Measurements from ENCODE around the gene SORL1. TPM values are rescaled to one million over a fixed set of nuclear protein-coding genes. Genes with fewer than 3 reads are reported as not detected.
"Not testable (repeated sequence)": the region's sequence is repeated elsewhere in the genome, so short reads cannot be mapped to it uniquely, and the experiment has no call there.

SORL1 gene
- total and polyA plus RNA-seq, 2 experiments from 2014 or later, result 0.26 to 0.54 TPM

DNA sequence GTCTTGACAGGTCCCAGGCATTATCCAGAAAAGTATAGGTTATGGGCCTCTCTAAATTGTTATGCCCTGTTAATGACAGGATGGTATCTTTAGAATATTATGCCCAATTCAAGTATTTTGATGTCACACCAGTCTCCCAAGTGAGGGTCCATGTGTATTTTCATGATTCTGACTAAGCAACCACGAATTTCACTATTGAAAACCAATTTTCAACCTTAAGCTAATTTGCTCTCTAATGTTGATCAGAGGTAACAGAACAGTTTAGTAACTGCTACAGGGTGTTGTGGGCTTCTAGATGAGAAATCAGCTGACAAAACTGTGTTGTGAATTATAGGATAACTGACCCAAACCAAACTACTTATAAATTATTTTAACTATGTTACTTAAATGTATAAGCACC lies 48.6 kb downstream of the SORL1 start:
- H3K4me1 ChIP-seq (ENCODE audit: insufficient read depth), result no peaks in the 10 kb centered on the region
- H3K36me3 ChIP-seq (ENCODE audit: low read depth), result no peaks in the 10 kb centered on the region
- H3K27ac ChIP-seq, result no peak overlapping the region
- H3K9me2 ChIP-seq (ENCODE audit: insufficient read depth), result no peaks in the 10 kb centered on the region
- no peak for DNase-seq
- no peak overlapping the region for H3K4me2 ChIP-seq (ENCODE audit: unreplicated experiment)
- no peak for TF ChIP-seq EZH2 (IDR thresholded peaks at IDR 0.05; ENCODE audit: insufficient read depth, poor library complexity, severe bottlenecking)
- TF ChIP-seq EZH2phosphoT487 (IDR thresholded peaks at IDR 0.05; ENCODE audit: insufficient read depth, low read depth), result no peak
- H3F3A ChIP-seq (ENCODE audit: insufficient read depth), result no peaks in the 10 kb centered on the region
- H3K27me3 ChIP-seq (replicated peaks; ENCODE audit: insufficient read depth), result peaks cover 4% of the 10 kb centered on the region; the same call in 1 of the 2 replicates
- no peaks in the 10 kb centered on the region for H3K9me3 ChIP-seq (ENCODE audit: low read depth)
- no peak overlapping the region for H3K4me3 ChIP-seq
- no peaks in the 10 kb centered on the region for H3K79me2 ChIP-seq (ENCODE audit: insufficient read depth)
- no peaks in the 10 kb centered on the region for H4K20me1 ChIP-seq (ENCODE audit: insufficient read depth)
- H2AFZ ChIP-seq, result no peak overlapping the region
- in situ Hi-C loops (cut with MboI), result no loop called here
- H3K9ac ChIP-seq, result no peak overlapping the region
- 17 to 20% methylated on average over 1 of the region's 1 CpG for WGBS, 2 experiments (ENCODE audit: low coverage in 1 of 2, low lambda C conversion rate in 2 of 2, missing lambda C conversion rate in 2 of 2)

GRCh38 chr11:121503051-121503450 lies 50.9 kb downstream of the SORL1 start:
- no peak for DNase-seq
- Histone ChIP-seq H3K4me3 (no peak overlapping the region), H3K27me3 (replicated peaks; ENCODE audit: insufficient read depth) (0 out of 2 replicates have a peak, but pooled peaks cover 11% of the 10 kb centered on the region), H3K27ac (no peak overlapping the region), H4K20me1 (ENCODE audit: insufficient read depth) (no peaks in the 10 kb centered on the region), H3K9me3 (ENCODE audit: low read depth) (no peaks in the 10 kb centered on the region), H2AFZ (no peak overlapping the region), H3K9me2 (ENCODE audit: insufficient read depth) (no peaks in the 10 kb centered on the region), H3K4me2 (ENCODE audit: unreplicated experiment) (no peak overlapping the region), H3K4me1 (ENCODE audit: insufficient read depth) (no peaks in the 10 kb centered on the region), H3K79me2 (ENCODE audit: insufficient read depth) (no peaks in the 10 kb centered on the region), H3K36me3 (ENCODE audit: low read depth) (no peaks in the 10 kb centered on the region), H3F3A (ENCODE audit: insufficient read depth) (no peaks in the 10 kb centered on the region), H3K9ac (no peak overlapping the region)
- in situ Hi-C loops (cut with MboI), result no loop called here
- WGBS, 2 experiments (ENCODE audit: low coverage in 1 of 2, low lambda C conversion rate in 2 of 2, missing lambda C conversion rate in 2 of 2), result 30 to 41% methylated on average over 3 of the region's 3 CpGs
- TF ChIP-seq EZH2phosphoT487 (IDR thresholded peaks at IDR 0.05; ENCODE audit: insufficient read depth, low read depth) (no peak), EZH2 (IDR thresholded peaks at IDR 0.05; ENCODE audit: insufficient read depth, poor library complexity, severe bottlenecking) (no peak)

DNA sequence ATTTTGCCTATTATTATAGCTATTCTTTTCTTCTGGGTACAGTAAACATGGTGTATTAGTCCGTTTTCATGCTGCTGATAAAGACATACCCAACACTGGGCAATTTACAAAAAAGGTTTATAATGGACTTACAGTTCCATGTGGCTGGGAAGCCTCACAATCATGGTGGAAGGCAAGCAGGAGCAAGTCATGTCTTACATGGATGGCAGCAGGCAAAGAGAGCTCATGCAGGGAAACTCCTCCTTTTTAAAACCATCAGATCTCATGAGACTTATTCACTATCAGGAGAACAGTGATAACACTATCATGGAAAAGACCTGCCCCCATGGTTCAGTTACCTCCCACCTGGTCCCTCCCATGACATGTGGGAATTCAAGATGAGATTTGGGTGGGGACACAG lies 54.1 kb downstream of the SORL1 start:
- H3K9ac ChIP-seq; H2AFZ ChIP-seq; H3K9me3 ChIP-seq (ENCODE audit: low read depth); H3K79me2 ChIP-seq (ENCODE audit: insufficient read depth); H3K27ac ChIP-seq; DNase-seq; H3K4me2 ChIP-seq (ENCODE audit: unreplicated experiment); H3K4me1 ChIP-seq (ENCODE audit: insufficient read depth); in situ Hi-C loops (cut with MboI); H3K9me2 ChIP-seq (ENCODE audit: insufficient read depth); H3K4me3 ChIP-seq; H3K36me3 ChIP-seq (ENCODE audit: low read depth); H4K20me1 ChIP-seq (ENCODE audit: insufficient read depth); H3F3A ChIP-seq (ENCODE audit: insufficient read depth): not testable (repeated sequence)
- WGBS, 2 experiments (ENCODE audit: low coverage in 1 of 2, low lambda C conversion rate in 2 of 2, missing lambda C conversion rate in 2 of 2), result 27 to 32% methylated on average over 1 of the region's 1 CpG
- H3K27me3 ChIP-seq (replicated peaks; ENCODE audit: insufficient read depth), result peaks cover 28% of the 10 kb centered on the region; the same call in 1 of the 2 replicates

DNA sequence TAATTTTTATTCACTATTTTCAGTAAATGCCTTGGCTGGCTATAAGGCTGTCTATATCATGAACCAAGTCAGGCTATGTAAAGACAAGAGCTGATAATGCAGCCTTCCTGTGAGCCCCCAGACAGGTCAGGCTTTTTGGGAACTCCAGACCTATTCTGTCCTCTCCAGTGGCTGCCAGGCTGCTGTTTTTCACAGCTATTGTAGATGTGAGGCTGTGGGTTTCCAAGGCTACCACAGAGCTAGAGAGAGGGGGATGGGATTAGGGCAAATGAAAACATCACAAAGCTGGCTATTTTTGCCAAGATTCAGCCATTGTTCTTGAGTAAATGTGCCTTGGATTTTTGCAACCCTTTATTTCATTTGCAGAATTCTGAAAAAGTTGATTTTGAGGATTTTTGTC lies 56.3 kb downstream of the SORL1 start:
- peaks cover 44% of the 10 kb centered on the region for H3K27me3 ChIP-seq (replicated peaks; ENCODE audit: insufficient read depth)
- no peaks in the 10 kb centered on the region for H3K36me3 ChIP-seq (ENCODE audit: low read depth)
- H2AFZ ChIP-seq, result no peak overlapping the region
- in situ Hi-C loops (cut with MboI), result no loop called here
- no peaks in the 10 kb centered on the region for H3K9me2 ChIP-seq (ENCODE audit: insufficient read depth)
- H3K9me3 ChIP-seq (ENCODE audit: low read depth), result no peaks in the 10 kb centered on the region
- no peaks in the 10 kb centered on the region for H3K79me2 ChIP-seq (ENCODE audit: insufficient read depth)
- H3F3A ChIP-seq (ENCODE audit: insufficient read depth), result no peaks in the 10 kb centered on the region
- H4K20me1 ChIP-seq (ENCODE audit: insufficient read depth), result no peaks in the 10 kb centered on the region
- no peak overlapping the region for H3K9ac ChIP-seq
- no peaks in the 10 kb centered on the region for H3K4me1 ChIP-seq (ENCODE audit: insufficient read depth)
- no peak overlapping the region for H3K4me2 ChIP-seq (ENCODE audit: unreplicated experiment)
- TF ChIP-seq EZH2phosphoT487 (IDR thresholded peaks at IDR 0.05; ENCODE audit: insufficient read depth, low read depth) (no peak), EZH2 (IDR thresholded peaks at IDR 0.05; ENCODE audit: insufficient read depth, poor library complexity, severe bottlenecking) (no peak)
- H3K27ac ChIP-seq, result no peak overlapping the region
- H3K4me3 ChIP-seq, result no peak overlapping the region
- DNase-seq, result no peak

- no peaks in the 10 kb centered on the region for H3K36me3 ChIP-seq (ENCODE audit: low read depth)
- no peak overlapping the region for H3K9ac ChIP-seq
- no peak for DNase-seq
- H4K20me1 ChIP-seq (ENCODE audit: insufficient read depth), result no peaks in the 10 kb centered on the region
- H3K79me2 ChIP-seq (ENCODE audit: insufficient read depth), result no peaks in the 10 kb centered on the region
- H3F3A ChIP-seq (ENCODE audit: insufficient read depth), result no peaks in the 10 kb centered on the region
- TF ChIP-seq EZH2 (IDR thresholded peaks at IDR 0.05; ENCODE audit: insufficient read depth, poor library complexity, severe bottlenecking) (no peak), EZH2phosphoT487 (IDR thresholded peaks at IDR 0.05; ENCODE audit: insufficient read depth, low read depth) (no peak)
- H3K4me2 ChIP-seq (ENCODE audit: unreplicated experiment), result no peak overlapping the region
- H3K27me3 ChIP-seq (replicated peaks; ENCODE audit: insufficient read depth), result peaks cover 57% of the 10 kb centered on the region
- in situ Hi-C loops (cut with MboI), result no loop called here
- no peak overlapping the region for H2AFZ ChIP-seq
- 58% methylated on average over 2 of the region's 2 CpGs for WGBS, 2 experiments (ENCODE audit: low coverage in 1 of 2, low lambda C conversion rate in 2 of 2, missing lambda C conversion rate in 2 of 2)
- no peaks in the 10 kb centered on the region for H3K9me2 ChIP-seq (ENCODE audit: insufficient read depth)
- no peak overlapping the region for H3K27ac ChIP-seq
- no peaks in the 10 kb centered on the region for H3K4me1 ChIP-seq (ENCODE audit: insufficient read depth)
- no peak overlapping the region for H3K4me3 ChIP-seq
- H3K9me3 ChIP-seq (ENCODE audit: low read depth), result no peaks in the 10 kb centered on the region
Observed at GRCh38 chr11:121510438-121510837, 58.3 kb downstream of the SORL1 start.

All from GM23248 (cell line).